Measurements from ENCODE around the gene ITGB3.

- no peak for TF ChIP-seq POLR2A (IDR thresholded peaks at IDR 0.05)
- TF ChIP-seq CTCF (IDR thresholded peaks at IDR 0.05): no peak
Observed at GRCh38 chr17:47274319-47275069, 20.9 kb downstream of the ITGB3 start.

All from sigmoid colon (tissue), 3 donors.